IMR-90 (cell line): ENCODE measurements around the gene BAIAP2. TPM values are rescaled to one million over a fixed set of nuclear protein-coding genes. Genes with fewer than 3 reads are reported as not detected.

Source experiments
- ATAC-seq: fragments of 200-7000 bp; cut with Tn5 transposase; 2 replicates; pipeline ENCODE4 v1.9.1; 2020; ENCODE audit warnings: low read depth, mild to moderate bottlenecking, moderate library complexity
- BruUV-seq: library from RNA; stranded (reverse); fragments of 400-500 nt; replicated peaks from 2 replicates; lab custom pipeline; 2021; lab: Mats Ljungman, UMichigan
- CTCF ChIA-PET: fragments of 300-600 bp; formaldehyde crosslinking; extraction: SDS; loops from one replicate; lab custom pipeline; 2021; ENCODE audit warnings: antibody characterized with exemption; lab: Yijun Ruan, JAX
- POLR2A ChIA-PET: fragments of 300-600 bp; sonication (Branson Sonifier 250); formaldehyde crosslinking; loops from one replicate; lab custom pipeline; 2022; ENCODE audit warnings: antibody characterized with exemption; ENCODE audit not compliant: unreplicated experiment; lab: Charles Lee
- DNase-seq: peaks from one replicate; pipeline ENCODE4 v3.0.0; 2013
- H2AFZ ChIP-seq: replicated peaks from 2 replicates; pipeline ENCODE3; 2013; ENCODE audit warnings: low read length, mild to moderate bottlenecking; ENCODE audit not compliant: poor library complexity
- H2AK5ac ChIP-seq: 2 replicates; pipeline ENCODE4 v1.6.1; 2013; ENCODE audit warnings: low read depth, low read length, inconsistent platforms
- H2AK9ac ChIP-seq: replicated peaks from 2 replicates; pipeline ENCODE3; 2013; ENCODE audit warnings: mild to moderate bottlenecking, low read depth, low read length, moderate library complexity; ENCODE audit not compliant: poor library complexity
- H2BK120ac ChIP-seq: 2 replicates; pipeline ENCODE4 v1.6.1; 2013; ENCODE audit warnings: low read depth, low read length, inconsistent platforms
- H2BK15ac ChIP-seq: 3 replicates; pipeline ENCODE4 v1.6.1; 2013; ENCODE audit warnings: low read depth, low read length, inconsistent platforms
- H2BK20ac ChIP-seq: 2 replicates; pipeline ENCODE4 v1.6.1; 2013; ENCODE audit warnings: low read depth, mild to moderate bottlenecking, inconsistent platforms, low read length, moderate library complexity
- H2BK5ac ChIP-seq: 2 replicates; pipeline ENCODE4 v1.6.1; 2013; ENCODE audit warnings: mild to moderate bottlenecking, low read depth, low read length, inconsistent platforms; ENCODE audit not compliant: poor library complexity, severe bottlenecking
- H3K14ac ChIP-seq: replicated peaks from 2 replicates; pipeline ENCODE4 v1.6.1; 2013; ENCODE audit warnings: low read depth, low read length, inconsistent platforms
- H3K18ac ChIP-seq: 2 replicates; pipeline ENCODE4 v1.6.1; 2013; ENCODE audit warnings: low read depth, low read length, control low read depth
- H3K23ac ChIP-seq: 2 replicates; pipeline ENCODE4 v1.6.1; 2013; ENCODE audit warnings: low read depth, low read length, inconsistent platforms
- H3K27ac ChIP-seq: 2 replicates; pipeline ENCODE4 v1.5.1; 2013; ENCODE audit warnings: mild to moderate bottlenecking, control low read depth, low read length; ENCODE audit not compliant: insufficient read depth
- H3K27me3 ChIP-seq: 2 replicates; pipeline ENCODE4 v1.6.1; 2013; ENCODE audit warnings: low read length; ENCODE audit not compliant: control insufficient read depth, insufficient read depth
- H3K36me3 ChIP-seq: 2 replicates; pipeline ENCODE4 v1.6.1; 2013; ENCODE audit warnings: low read length, mixed read lengths; ENCODE audit not compliant: control insufficient read depth, insufficient read depth
- H3K4ac ChIP-seq: 2 replicates; pipeline ENCODE4 v1.6.1; 2013; ENCODE audit warnings: low read depth, low read length, inconsistent platforms
- H3K4me1 ChIP-seq: 2 replicates; pipeline ENCODE4 v1.6.1; 2013; ENCODE audit warnings: low read length, mixed read lengths; ENCODE audit not compliant: control insufficient read depth, insufficient read depth
- H3K4me2 ChIP-seq: 2 replicates; pipeline ENCODE4 v1.6.1; 2013; ENCODE audit warnings: low read depth, mild to moderate bottlenecking, control low read depth, low read length, moderate library complexity
- H3K4me3 ChIP-seq: 2 replicates; pipeline ENCODE4 v1.5.1; 2013; ENCODE audit warnings: low read depth, mild to moderate bottlenecking, control low read depth, low read length, moderate library complexity; ENCODE audit not compliant: insufficient read depth
- H3K56ac ChIP-seq: 2 replicates; pipeline ENCODE4 v1.6.1; 2013; ENCODE audit warnings: low read length, inconsistent platforms; ENCODE audit not compliant: insufficient read depth; ENCODE audit errors: extremely low read depth
- H3K79me1 ChIP-seq, 2 experiments: 2 replicates each; pipeline ENCODE4 v1.6.1; 2013; ENCODE audit warnings: low read length in 2 of 2, inconsistent platforms in 1 of 2, low read depth in 1 of 2
- H3K9ac ChIP-seq: 2 replicates; pipeline ENCODE4 v1.6.1; 2013; ENCODE audit warnings: low read depth, low read length, control low read depth
- H3K9me1 ChIP-seq: 2 replicates; pipeline ENCODE4 v1.6.1; 2013; ENCODE audit warnings: low read length, inconsistent platforms; ENCODE audit not compliant: insufficient read depth
- H3K9me3 ChIP-seq: 2 replicates; pipeline ENCODE4 v1.6.1; 2013; ENCODE audit warnings: low read length; ENCODE audit not compliant: control insufficient read depth, insufficient read depth
- H4K20me1 ChIP-seq: 2 replicates; pipeline ENCODE4 v1.6.1; 2013; ENCODE audit warnings: low read length, inconsistent platforms; ENCODE audit not compliant: insufficient read depth
- H4K5ac ChIP-seq: 2 replicates; pipeline ENCODE4 v1.6.1; 2013; ENCODE audit warnings: mild to moderate bottlenecking, low read depth, low read length, control low read depth
- H4K8ac ChIP-seq, 2 experiments: 2 replicates each; pipeline ENCODE4 v1.6.1; 2013; ENCODE audit warnings: low read depth in 2 of 2, low read length in 2 of 2, control low read depth in 1 of 2, inconsistent platforms in 1 of 2
- H4K91ac ChIP-seq: 2 replicates; pipeline ENCODE4 v1.6.1; 2013; ENCODE audit warnings: low read depth, low read length, inconsistent platforms; ENCODE audit not compliant: insufficient read depth
- BHLHE40 ChIP-seq: fragments of 150-350 bp; IDR thresholded peaks from 2 replicates; pipeline ENCODE4 v1.6.1; 2016; ENCODE audit warnings: mild to moderate bottlenecking, low read depth, low read length
- CEBPB ChIP-seq: IDR thresholded peaks from 2 replicates; pipeline ENCODE4 v1.6.1; 2012; ENCODE audit warnings: low read depth, low read length, improper control_type of control experiment
- CHD1 ChIP-seq: IDR thresholded peaks from 2 replicates; pipeline ENCODE4 v1.6.1; 2012; ENCODE audit warnings: low read depth, low read length, improper control_type of control experiment
- CTCF ChIP-seq: conservative IDR thresholded peaks from 2 replicates; pipeline ENCODE4 v1.5.1; 2012; ENCODE audit warnings: mild to moderate bottlenecking, low read depth, low read length, improper control_type of control experiment
- FOS ChIP-seq: fragments of 150-350 bp; IDR thresholded peaks from 2 replicates; pipeline ENCODE4 v1.6.1; 2016; ENCODE audit warnings: low read depth, low read length
- MAFK ChIP-seq: IDR thresholded peaks from 2 replicates; pipeline ENCODE4 v1.6.1; 2012; ENCODE audit warnings: low read depth, low read length, improper control_type of control experiment
- MAZ ChIP-seq: IDR thresholded peaks from 2 replicates; pipeline ENCODE4 v1.6.1; 2012; ENCODE audit warnings: low read depth, mild to moderate bottlenecking, low read length, improper control_type of control experiment, moderate library complexity, borderline replicate concordance
- MXI1 ChIP-seq: IDR thresholded peaks from 2 replicates; pipeline ENCODE4 v1.6.1; 2012; ENCODE audit warnings: low read depth, mild to moderate bottlenecking, low read length, moderate library complexity, borderline replicate concordance
- NFE2L2 ChIP-seq: fragments of 150-350 bp; IDR thresholded peaks from 2 replicates; pipeline ENCODE4 v1.6.1; 2016; ENCODE audit warnings: low read depth, mild to moderate bottlenecking, low read length
- POLR2A ChIP-seq: IDR thresholded peaks from 2 replicates; pipeline ENCODE4 v1.6.1; 2012; ENCODE audit warnings: mild to moderate bottlenecking, low read depth, low read length
- RAD21 ChIP-seq: IDR thresholded peaks from 2 replicates; pipeline ENCODE4 v1.6.1; 2012; ENCODE audit warnings: low read length, improper control_type of control experiment
- RFX5 ChIP-seq: IDR thresholded peaks from 2 replicates; pipeline ENCODE4 v1.8.0; 2012; ENCODE audit warnings: low read depth, mild to moderate bottlenecking, low read length, moderate library complexity
- SMC3 ChIP-seq: fragments of 150-350 bp; IDR thresholded peaks from 2 replicates; pipeline ENCODE4 v1.6.1; 2016; ENCODE audit warnings: low read depth, mild to moderate bottlenecking, antibody characterized with exemption, low read length, moderate library complexity
- WGBS, 2 experiments: methylation state at CpG; one replicate each; pipeline versions ENCODE4 v1.1.5 to v1.1.7; 2013; ENCODE audit warnings: missing lambda C conversion rate in 2 of 2; ENCODE audit not compliant: insufficient read length in 1 of 2; ENCODE audit errors: extremely low coverage in 2 of 2; 5-methylcytosine and 5-hydroxymethylcytosine counted together
- dilution Hi-C: fragments of 300-500 bp; cut with HindIII; formaldehyde crosslinking; loops from one replicate; pipeline ENCODE4 v1.14.3; 2018; ENCODE audit warnings: low sequenced_read_pairs; ENCODE audit not compliant: unreplicated experiment
- in situ Hi-C: fragments of 300-500 bp; cut with MboI; formaldehyde crosslinking; loops from 3 replicates; pipeline ENCODE4 v1.14.3; 2019; ENCODE audit warnings: low sequenced_read_pairs, inconsistent platforms, mixed read lengths
- intact Hi-C: fragments of 100-400 bp; cut with micrococcal nuclease; formaldehyde crosslinking; loops from 2 replicates; pipeline ENCODE4 v1.10.0; 2022
- polyA plus RNA-seq, 3 experiments: library from polyadenylated mRNA; depleted of rRNA; stranded (reverse); fragments of >200 nt; gene quantifications; 2 replicates each; pipeline ENCODE4 v1.2.3, GENCODE V29; 2012; ENCODE audit warnings: low replicate concordance in 1 of 3
- total RNA-seq: library from RNA; depleted of rRNA; stranded (reverse); fragments of >200 nt; gene quantifications from 2 replicates; pipeline ENCODE4 v1.2.3, GENCODE V29; 2012
- TF ChIP-seq, protein P1 (sequence below): fragments of 150-350 bp; IDR thresholded peaks from 2 replicates; pipeline ENCODE4 v1.6.1; 2017; ENCODE audit warnings: mild to moderate bottlenecking, antibody characterized with exemption, low read length, low read depth
- TF ChIP-seq, protein P2 (sequence below): fragments of 150-350 bp; IDR thresholded peaks from 2 replicates; pipeline ENCODE4 v1.6.1; 2016; ENCODE audit warnings: low read depth, mild to moderate bottlenecking, low read length, moderate library complexity, borderline replicate concordance

Gene BAIAP2
- total and polyA plus RNA-seq, 2 of the 4 experiments (the other 2 are of a cell fraction) = 18.3 to 32.6 TPM

DNA sequence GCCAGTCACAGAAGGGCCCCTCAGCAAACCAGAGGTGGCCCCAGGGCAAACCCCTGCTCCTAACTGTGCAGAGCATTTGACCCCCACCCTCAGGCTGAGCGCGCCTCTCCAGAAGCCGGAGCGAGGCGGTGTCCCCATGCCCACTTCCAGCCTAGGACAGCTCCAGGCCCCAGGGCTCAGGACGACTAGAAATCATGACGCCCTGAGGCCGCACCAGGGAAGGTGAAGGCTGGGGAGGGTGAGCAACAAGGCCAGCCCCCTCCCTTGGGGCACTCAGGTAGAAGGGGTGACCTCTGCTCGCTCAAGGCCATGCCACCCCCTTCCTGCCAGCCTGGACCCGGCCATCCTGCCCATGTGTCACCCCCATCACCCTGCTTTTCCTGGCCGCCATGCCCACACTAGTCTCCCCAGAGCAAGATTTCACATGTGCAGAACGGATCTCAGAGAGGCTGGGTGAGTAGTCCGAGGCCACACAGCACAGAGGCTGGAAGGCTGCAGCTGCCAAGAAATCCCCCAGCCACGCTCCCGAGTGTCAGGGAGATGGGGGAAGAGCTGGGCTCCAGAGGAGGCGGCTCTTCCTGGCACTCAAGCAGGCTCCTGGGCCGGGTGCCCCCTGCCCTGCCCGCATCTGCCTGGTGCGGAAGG, 128.2 kb downstream of the BAIAP2 start:
- no peak overlapping the region for H3K27ac ChIP-seq
- no peak overlapping the region for H4K91ac ChIP-seq
- intact Hi-C loops (no loop called here), dilution Hi-C loops (no loop called here), in situ Hi-C loops (no loop called here)
- H3K18ac ChIP-seq = no peak overlapping the region
- no peak overlapping the region for H2BK15ac ChIP-seq
- no peak overlapping the region for H3K4me2 ChIP-seq
- no peak overlapping the region for H3K4me3 ChIP-seq
- ChIA-PET CTCF (no interaction called here), POLR2A (no interaction called here)
- no peak overlapping the region for H3K56ac ChIP-seq
- H3K27me3 ChIP-seq = peaks cover 51% of the 10 kb centered on the region
- H2BK20ac ChIP-seq = no peak overlapping the region
- H4K8ac ChIP-seq = no peak overlapping the region
- DNase-seq = no peak
- no peaks in the 10 kb centered on the region for H4K20me1 ChIP-seq
- no peak overlapping the region for H2BK120ac ChIP-seq
- 40% methylated on average over 5 of the region's 19 CpGs; no CpG with 5 or more reads in 1 of the 2 experiments for WGBS, 2 experiments
- TF ChIP-seq CEBPB = no peak
- no peak for TF ChIP-seq RFX5
- no peak for TF ChIP-seq SMC3
- no peak for TF ChIP-seq POLR2A
- no peak for TF ChIP-seq BHLHE40
- no peak for TF ChIP-seq MAZ
- no peak for TF ChIP-seq CHD1
- no peak for TF ChIP-seq FOS
- TF ChIP-seq, protein P1, sequence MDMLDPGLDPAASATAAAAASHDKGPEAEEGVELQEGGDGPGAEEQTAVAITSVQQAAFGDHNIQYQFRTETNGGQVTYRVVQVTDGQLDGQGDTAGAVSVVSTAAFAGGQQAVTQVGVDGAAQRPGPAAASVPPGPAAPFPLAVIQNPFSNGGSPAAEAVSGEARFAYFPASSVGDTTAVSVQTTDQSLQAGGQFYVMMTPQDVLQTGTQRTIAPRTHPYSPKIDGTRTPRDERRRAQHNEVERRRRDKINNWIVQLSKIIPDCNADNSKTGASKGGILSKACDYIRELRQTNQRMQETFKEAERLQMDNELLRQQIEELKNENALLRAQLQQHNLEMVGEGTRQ = no peak
- TF ChIP-seq MAFK = no peak
- TF ChIP-seq MXI1 = no peak
- TF ChIP-seq NFE2L2 = no peak
- TF ChIP-seq RAD21 = no peak
- TF ChIP-seq, protein P2, sequence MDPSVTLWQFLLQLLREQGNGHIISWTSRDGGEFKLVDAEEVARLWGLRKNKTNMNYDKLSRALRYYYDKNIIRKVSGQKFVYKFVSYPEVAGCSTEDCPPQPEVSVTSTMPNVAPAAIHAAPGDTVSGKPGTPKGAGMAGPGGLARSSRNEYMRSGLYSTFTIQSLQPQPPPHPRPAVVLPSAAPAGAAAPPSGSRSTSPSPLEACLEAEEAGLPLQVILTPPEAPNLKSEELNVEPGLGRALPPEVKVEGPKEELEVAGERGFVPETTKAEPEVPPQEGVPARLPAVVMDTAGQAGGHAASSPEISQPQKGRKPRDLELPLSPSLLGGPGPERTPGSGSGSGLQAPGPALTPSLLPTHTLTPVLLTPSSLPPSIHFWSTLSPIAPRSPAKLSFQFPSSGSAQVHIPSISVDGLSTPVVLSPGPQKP = no peak
- TF ChIP-seq CTCF = no peak
- no peak overlapping the region for H2AK9ac ChIP-seq
- peak overlapping the region; percentile 43 for H2AFZ ChIP-seq
- no peak overlapping the region for H3K4ac ChIP-seq
- H3K9ac ChIP-seq = no peak overlapping the region
- no peak for ATAC-seq
- no peak overlapping the region for H2AK5ac ChIP-seq
- H3K14ac ChIP-seq = no peak overlapping the region
- no peaks in the 10 kb centered on the region for H3K79me1 ChIP-seq
- no peaks in the 10 kb centered on the region for H3K9me3 ChIP-seq
- no peak overlapping the region for H3K23ac ChIP-seq
- H3K4me1 ChIP-seq = no peaks in the 10 kb centered on the region
- no peak overlapping the region for H2BK5ac ChIP-seq
- H4K5ac ChIP-seq = no peak overlapping the region
- no TSS peak for BruUV-seq
- H3K36me3 ChIP-seq = no peaks in the 10 kb centered on the region
- no peaks in the 10 kb centered on the region for H3K9me1 ChIP-seq
